ENCODE measurements around the gene SERINC4. TPM values are rescaled to one million over a fixed set of nuclear protein-coding genes. Genes with fewer than 3 reads are reported as not detected.
A peak's percentile ranks its signal among the peaks of the same experiment; 100 is the strongest.
"Not testable (repeated sequence)": the region's sequence is repeated elsewhere in the genome, so short reads cannot be mapped to it uniquely, and the experiment has no call there.

Gene SERINC4
- total RNA-seq, 3 donors from 2014 or later, result 0.08 to 0.24 (median 0.15) TPM

DNA sequence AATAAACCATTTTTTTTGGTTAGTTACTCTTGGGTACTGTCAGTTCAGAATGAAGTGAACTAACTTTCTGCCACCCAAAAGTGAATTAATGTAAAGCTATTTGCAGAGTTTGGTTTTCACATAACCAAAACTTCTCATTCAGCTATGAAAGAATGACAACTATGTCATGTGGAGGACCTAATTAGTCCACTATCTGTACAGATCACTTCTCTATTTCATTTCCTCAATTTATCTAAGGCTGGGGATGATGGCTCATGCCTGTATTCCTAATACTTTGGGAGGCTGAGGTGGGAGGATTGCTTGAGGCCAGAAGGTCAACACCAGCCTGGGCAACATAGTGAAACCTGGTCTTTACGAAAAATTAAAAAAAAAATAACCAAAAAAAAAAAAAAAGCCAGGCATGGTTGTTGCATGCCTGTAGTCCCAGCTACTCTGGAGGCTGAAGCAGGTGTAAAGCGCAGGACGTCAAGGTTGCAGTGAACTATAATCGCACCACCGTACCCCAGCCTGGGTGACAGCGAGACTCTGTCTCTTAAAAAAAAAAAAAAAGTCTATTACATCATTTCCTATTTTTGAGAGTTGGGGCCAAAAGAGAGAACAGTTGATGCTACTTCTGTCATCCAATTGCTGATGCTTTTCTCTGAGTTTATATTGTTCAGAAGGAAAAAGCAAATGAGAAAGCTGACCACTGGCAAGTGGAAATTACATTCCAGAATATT lies 9.1 kb upstream of the SERINC4 start:
- ATAC-seq (no peak), DNase-seq (no peak)
- Mint-ChIP-seq H3K36me3 (ENCODE audit: insufficient read depth) (peaks cover 36% of the 10 kb centered on the region), H3K27me3 (ENCODE audit: low read depth) (no peaks in the 10 kb centered on the region), H3K4me1 (ENCODE audit: low read depth) (peaks cover 9% of the 10 kb centered on the region), H3K4me3 (no peak overlapping the region), H3K9me3 (no peaks in the 10 kb centered on the region)

- ATAC-seq (no peak), DNase-seq (no peak)
- Mint-ChIP-seq H3K27me3 (ENCODE audit: low read depth) (no peaks in the 10 kb centered on the region), H3K9me3 (no peaks in the 10 kb centered on the region), H3K4me3 (no peak overlapping the region), H3K36me3 (ENCODE audit: insufficient read depth) (peaks cover 37% of the 10 kb centered on the region), H3K4me1 (ENCODE audit: low read depth) (peaks cover 9% of the 10 kb centered on the region)
Measured at GRCh38 chr15:43808435-43808950, 8.5 kb upstream of the SERINC4 start.

- not testable (repeated sequence) for H3K9me3 Mint-ChIP-seq; H3K27me3 Mint-ChIP-seq (ENCODE audit: low read depth); ATAC-seq; DNase-seq; H3K4me3 Mint-ChIP-seq
- peaks cover 46% of the 10 kb centered on the region for H3K36me3 Mint-ChIP-seq (ENCODE audit: insufficient read depth)
- H3K4me1 Mint-ChIP-seq (ENCODE audit: low read depth), result peaks cover 27% of the 10 kb centered on the region
Measured at GRCh38 chr15:43802676-43803075, 2.7 kb upstream of the SERINC4 start.

DNA sequence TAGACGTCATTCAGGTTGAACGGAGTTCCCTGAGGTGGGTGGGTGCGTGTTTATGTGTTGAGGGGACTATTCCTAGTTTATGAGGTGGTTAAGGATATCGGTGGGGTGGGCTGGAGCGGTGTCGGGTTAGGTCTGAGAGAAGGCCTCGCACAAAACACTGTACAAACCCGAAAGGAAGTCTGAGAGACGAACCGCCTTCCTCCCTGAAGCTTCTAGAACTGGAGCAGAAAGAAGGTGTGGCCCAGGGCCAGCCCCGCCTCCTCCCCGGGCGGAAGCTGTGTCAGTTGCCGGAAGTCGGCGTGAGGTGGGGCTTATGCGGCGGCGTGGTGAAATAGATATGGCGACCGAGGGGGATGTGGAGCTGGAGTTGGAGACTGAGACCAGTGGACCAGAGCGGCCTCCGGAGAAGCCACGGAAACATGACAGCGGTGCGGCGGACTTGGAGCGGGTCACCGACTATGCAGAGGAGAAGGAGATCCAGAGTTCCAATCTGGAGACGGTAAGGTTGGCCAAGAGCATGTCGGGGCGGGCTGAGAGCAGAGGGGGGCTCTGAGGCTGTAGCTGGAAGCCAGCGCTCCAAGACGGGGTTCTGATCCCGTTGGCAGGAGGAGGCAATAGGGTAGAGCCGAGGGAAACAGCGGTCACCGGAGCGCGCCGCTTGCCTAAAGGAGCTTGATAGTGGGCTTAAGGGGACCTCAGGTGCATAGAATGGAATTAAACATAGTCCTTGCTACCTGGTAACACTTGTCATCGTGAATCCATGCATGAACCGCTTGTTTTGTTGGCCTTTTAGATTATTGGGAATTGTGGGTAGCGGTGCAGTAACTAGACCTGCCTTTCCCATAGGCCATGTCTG lies 494 bp upstream of the SERINC4 start, which contains the start of gene HYPK:
HYPK (plus strand) TSS at position 314 of the 856 bp plus-strand sequence; CDS start at position 338, 24 bp downstream.
- peak; percentile 90 for DNase-seq
- Mint-ChIP-seq H3K9me3 (no peaks in the 10 kb centered on the region), H3K4me1 (ENCODE audit: low read depth) (peaks cover 37% of the 10 kb centered on the region), H3K4me3 (peak within 1 kb of the TSS; percentile 99), H3K36me3 (ENCODE audit: insufficient read depth) (peaks cover 43% of the 10 kb centered on the region), H3K27me3 (ENCODE audit: low read depth) (no peaks in the 10 kb centered on the region)
- ATAC-seq, result peak; percentile 100

GRCh38 chr15:43799209-43799944 lies 643 bp downstream of the SERINC4 start:
- H3K36me3 Mint-ChIP-seq (ENCODE audit: insufficient read depth), result peaks cover 52% of the 10 kb centered on the region
- H3K4me1 Mint-ChIP-seq (ENCODE audit: low read depth), result peaks cover 48% of the 10 kb centered on the region
- no peaks in the 10 kb centered on the region for H3K27me3 Mint-ChIP-seq (ENCODE audit: low read depth)
- ATAC-seq (no peak), DNase-seq (no peak)
- H3K4me3 Mint-ChIP-seq, result peak overlapping the region; percentile 37
- no peaks in the 10 kb centered on the region for H3K9me3 Mint-ChIP-seq

- H3K4me1 Mint-ChIP-seq (ENCODE audit: low read depth), result peaks cover 61% of the 10 kb centered on the region
- H3K27me3 Mint-ChIP-seq (ENCODE audit: low read depth), result no peaks in the 10 kb centered on the region
- H3K4me3 Mint-ChIP-seq, result no peak overlapping the region
- no peak for ATAC-seq
- no peaks in the 10 kb centered on the region for H3K9me3 Mint-ChIP-seq
- DNase-seq, result no peak
- peaks cover 56% of the 10 kb centered on the region for H3K36me3 Mint-ChIP-seq (ENCODE audit: insufficient read depth)
Measured at GRCh38 chr15:43796566-43796965, 3.5 kb downstream of the SERINC4 start.

- ATAC-seq (no peak), DNase-seq (no peak)
- H3K9me3 Mint-ChIP-seq, result no peaks in the 10 kb centered on the region
- peaks cover 59% of the 10 kb centered on the region for H3K4me1 Mint-ChIP-seq (ENCODE audit: low read depth)
- no peak overlapping the region for H3K4me3 Mint-ChIP-seq
- H3K27me3 Mint-ChIP-seq (ENCODE audit: low read depth), result no peaks in the 10 kb centered on the region
- H3K36me3 Mint-ChIP-seq (ENCODE audit: insufficient read depth), result peaks cover 51% of the 10 kb centered on the region
Measured at GRCh38 chr15:43795997-43796396, 4.0 kb downstream of the SERINC4 start.

DNA sequence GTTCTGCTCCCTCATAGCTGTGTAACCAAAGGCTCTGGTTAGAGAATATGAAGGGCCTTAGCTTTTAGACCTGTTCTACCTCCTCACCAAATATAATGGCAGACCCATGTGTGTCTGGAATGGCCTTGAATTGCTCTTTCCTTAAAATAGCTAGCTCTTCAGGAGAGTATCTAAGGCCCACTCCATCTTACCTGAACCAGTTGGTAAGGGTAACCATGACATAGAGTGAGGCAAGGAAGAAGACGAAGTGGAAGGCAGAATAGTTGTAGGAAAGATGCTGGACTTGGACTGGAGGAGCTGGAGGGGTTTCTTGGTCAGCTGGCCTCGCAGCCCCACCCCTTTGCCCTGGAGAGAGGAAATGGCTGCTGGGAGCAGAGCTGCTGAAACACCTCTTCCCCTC lies 4.8 kb downstream of the SERINC4 start:
- Mint-ChIP-seq H3K27me3 (ENCODE audit: low read depth) (no peaks in the 10 kb centered on the region), H3K36me3 (ENCODE audit: insufficient read depth) (peaks cover 45% of the 10 kb centered on the region), H3K9me3 (no peaks in the 10 kb centered on the region), H3K4me3 (no peak overlapping the region), H3K4me1 (ENCODE audit: low read depth) (peaks cover 57% of the 10 kb centered on the region)
- no peak for ATAC-seq
- DNase-seq, result no peak

GRCh38 chr15:43794269-43795037 lies 5.6 kb downstream of the SERINC4 start:
- DNase-seq (no peak), ATAC-seq (no peak)
- H3K36me3 Mint-ChIP-seq (ENCODE audit: insufficient read depth), result peaks cover 41% of the 10 kb centered on the region
- H3K9me3 Mint-ChIP-seq, result no peaks in the 10 kb centered on the region
- no peaks in the 10 kb centered on the region for H3K27me3 Mint-ChIP-seq (ENCODE audit: low read depth)
- peak overlapping the region; percentile 98 for H3K4me3 Mint-ChIP-seq
- peaks cover 50% of the 10 kb centered on the region for H3K4me1 Mint-ChIP-seq (ENCODE audit: low read depth)

DNA sequence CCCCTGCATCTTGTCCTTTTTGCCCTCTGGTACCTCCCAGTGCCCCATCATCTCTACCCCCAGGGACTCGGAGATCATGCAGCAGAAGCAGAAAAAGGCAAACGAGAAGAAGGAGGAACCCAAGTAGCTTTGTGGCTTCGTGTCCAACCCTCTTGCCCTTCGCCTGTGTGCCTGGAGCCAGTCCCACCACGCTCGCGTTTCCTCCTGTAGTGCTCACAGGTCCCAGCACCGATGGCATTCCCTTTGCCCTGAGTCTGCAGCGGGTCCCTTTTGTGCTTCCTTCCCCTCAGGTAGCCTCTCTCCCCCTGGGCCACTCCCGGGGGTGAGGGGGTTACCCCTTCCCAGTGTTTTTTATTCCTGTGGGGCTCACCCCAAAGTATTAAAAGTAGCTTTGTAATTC lies 6.4 kb downstream of the SERINC4 start:
- Mint-ChIP-seq H3K9me3 (no peaks in the 10 kb centered on the region), H3K27me3 (ENCODE audit: low read depth) (no peaks in the 10 kb centered on the region), H3K4me3 (peak overlapping the region; percentile 98), H3K4me1 (ENCODE audit: low read depth) (peaks cover 45% of the 10 kb centered on the region), H3K36me3 (ENCODE audit: insufficient read depth) (peaks cover 35% of the 10 kb centered on the region)
- DNase-seq (no peak), ATAC-seq (no peak)

- no peaks in the 10 kb centered on the region for H3K27me3 Mint-ChIP-seq (ENCODE audit: low read depth)
- DNase-seq, result peak; percentile 34
- no peaks in the 10 kb centered on the region for H3K9me3 Mint-ChIP-seq
- H3K4me3 Mint-ChIP-seq, result peak overlapping the region; percentile 98
- ATAC-seq, result no peak
- peaks cover 40% of the 10 kb centered on the region for H3K4me1 Mint-ChIP-seq (ENCODE audit: low read depth)
- peaks cover 31% of the 10 kb centered on the region for H3K36me3 Mint-ChIP-seq (ENCODE audit: insufficient read depth)
Measured at GRCh38 chr15:43792761-43793476, 7.1 kb downstream of the SERINC4 start.

DNA sequence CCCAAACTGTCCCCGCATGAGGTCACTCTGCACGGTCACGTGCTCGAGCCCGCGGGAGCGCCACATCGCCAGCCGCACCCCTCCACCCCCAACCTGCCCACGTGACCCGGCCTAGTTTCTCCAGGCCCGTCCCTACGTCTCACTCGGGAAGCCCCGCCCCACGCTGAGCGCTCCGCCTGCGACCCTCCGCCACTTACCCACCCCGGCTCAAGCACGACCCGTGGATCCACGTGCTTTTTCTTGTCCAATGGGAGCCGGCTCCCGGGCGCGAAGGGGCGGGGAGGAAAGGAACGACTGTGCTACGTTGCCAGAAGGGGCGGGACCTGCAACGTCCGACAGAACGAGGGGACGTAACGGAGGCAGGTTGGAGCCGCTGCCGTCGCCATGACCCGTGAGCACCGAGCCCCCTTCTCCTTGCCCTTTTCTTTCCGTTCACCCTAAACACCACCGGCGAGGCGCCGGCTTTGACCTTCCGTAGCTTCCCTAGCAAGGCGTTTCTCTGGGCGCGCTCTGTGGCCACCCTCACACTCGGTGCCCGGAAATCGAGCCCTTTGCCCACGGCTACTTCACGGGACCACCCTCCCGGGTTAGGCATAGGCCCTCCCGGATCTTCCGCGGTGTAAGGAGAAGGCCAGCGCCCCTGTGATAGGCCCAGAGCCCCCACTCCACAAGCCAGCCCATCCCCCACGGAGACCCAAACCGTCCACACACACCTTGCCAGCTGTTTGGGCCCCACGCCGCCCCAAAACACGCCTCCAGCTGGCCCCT lies 7.8 kb downstream of the SERINC4 start, which contains the start of gene SERF2:
SERF2 (plus strand) TSS at position 328 of the 768 bp plus-strand sequence; CDS start at position 385, 57 bp downstream.
- H3K36me3 Mint-ChIP-seq (ENCODE audit: insufficient read depth), result peaks cover 31% of the 10 kb centered on the region
- H3K27me3 Mint-ChIP-seq (ENCODE audit: low read depth), result no peaks in the 10 kb centered on the region
- H3K4me1 Mint-ChIP-seq (ENCODE audit: low read depth), result peaks cover 40% of the 10 kb centered on the region
- ATAC-seq, result peak; percentile 96 to 97
- H3K9me3 Mint-ChIP-seq, result no peaks in the 10 kb centered on the region
- DNase-seq, result peak; percentile 99
- H3K4me3 Mint-ChIP-seq, result peak within 1 kb of the TSS; percentile 98

Data from activated T-cell treated with anti-CD3 and anti-CD28 coated beads, Interleukin-2, amount 50 U/mL, for 4 hours (primary cell).